Panc1 (cell line): ENCODE data around the gene PARP15.

Source experiments
- POLR2AphosphoS5 ChIP-seq: IDR thresholded peaks from 2 replicates; pipeline ENCODE4 v1.6.1; 2012; ENCODE audit warnings: mild to moderate bottlenecking, low read depth, low read length, moderate library complexity
- REST ChIP-seq, 2 experiments: IDR thresholded peaks; 2 replicates each; pipeline ENCODE4 v1.6.1; 2011 to 2012; ENCODE audit warnings: low read depth in 2 of 2, control low read depth in 1 of 2, low read length in 1 of 2, mild to moderate bottlenecking in 1 of 2, moderate library complexity in 1 of 2; ENCODE audit not compliant: insufficient read depth in 1 of 2
- SIN3A ChIP-seq: IDR thresholded peaks from 2 replicates; pipeline ENCODE4 v1.6.1; 2012; ENCODE audit warnings: low read depth, mild to moderate bottlenecking, low read length, moderate library complexity, borderline replicate concordance; ENCODE audit not compliant: insufficient read depth
- TF ChIP-seq, protein P1 (sequence below): fragments of 450-650 bp; IDR thresholded peaks from 2 replicates; pipeline ENCODE4 v1.5.1; 2017; ENCODE audit warnings: mild to moderate bottlenecking

DNA sequence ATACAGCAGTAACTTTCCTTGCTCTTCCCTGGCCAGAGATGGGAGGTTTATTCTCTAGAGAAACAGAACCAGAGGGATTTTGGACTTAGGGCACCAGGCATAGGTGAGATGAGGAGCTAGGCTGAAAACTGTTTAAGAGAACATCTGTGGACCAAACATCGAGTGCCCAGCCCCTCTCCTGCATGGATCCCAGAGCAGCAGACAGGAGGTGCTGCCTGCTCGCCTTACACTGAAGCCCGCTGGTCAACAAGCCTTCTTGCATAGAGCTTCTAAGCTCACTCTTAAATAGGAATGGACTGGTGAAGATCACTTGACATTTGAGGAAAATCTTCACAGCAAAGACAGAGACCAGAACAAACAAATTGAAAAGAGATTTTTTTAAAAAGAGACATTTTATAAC is 41.2 kb downstream of the PARP15 start:
- TF ChIP-seq, protein P1, sequence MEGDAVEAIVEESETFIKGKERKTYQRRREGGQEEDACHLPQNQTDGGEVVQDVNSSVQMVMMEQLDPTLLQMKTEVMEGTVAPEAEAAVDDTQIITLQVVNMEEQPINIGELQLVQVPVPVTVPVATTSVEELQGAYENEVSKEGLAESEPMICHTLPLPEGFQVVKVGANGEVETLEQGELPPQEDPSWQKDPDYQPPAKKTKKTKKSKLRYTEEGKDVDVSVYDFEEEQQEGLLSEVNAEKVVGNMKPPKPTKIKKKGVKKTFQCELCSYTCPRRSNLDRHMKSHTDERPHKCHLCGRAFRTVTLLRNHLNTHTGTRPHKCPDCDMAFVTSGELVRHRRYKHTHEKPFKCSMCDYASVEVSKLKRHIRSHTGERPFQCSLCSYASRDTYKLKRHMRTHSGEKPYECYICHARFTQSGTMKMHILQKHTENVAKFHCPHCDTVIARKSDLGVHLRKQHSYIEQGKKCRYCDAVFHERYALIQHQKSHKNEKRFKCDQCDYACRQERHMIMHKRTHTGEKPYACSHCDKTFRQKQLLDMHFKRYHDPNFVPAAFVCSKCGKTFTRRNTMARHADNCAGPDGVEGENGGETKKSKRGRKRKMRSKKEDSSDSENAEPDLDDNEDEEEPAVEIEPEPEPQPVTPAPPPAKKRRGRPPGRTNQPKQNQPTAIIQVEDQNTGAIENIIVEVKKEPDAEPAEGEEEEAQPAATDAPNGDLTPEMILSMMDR = no peak
- TF ChIP-seq POLR2AphosphoS5 (no peak), REST (IDR thresholded peaks at IDR 0.05; ENCODE audit: insufficient read depth in 1 of 2, low read depth in 2 of 2, low read length in 1 of 2) (no peak), SIN3A (no peak)
